Activated CD4-positive, alpha-beta T cell treated with anti-CD3 and anti-CD28 coated beads, Interleukin-10, Interleukin-2, amounts not matched to agents 100 ng/mL and 50 ng/mL, durations not matched to agents 16 hours and 8 hours (primary cell): ENCODE measurements around the gene LPCAT1.

Experiments
- DNase-seq: peaks from one replicate; pipeline ENCODE4 v3.0.0-alpha.2; 2020

The LPCAT1 gene

DNA sequence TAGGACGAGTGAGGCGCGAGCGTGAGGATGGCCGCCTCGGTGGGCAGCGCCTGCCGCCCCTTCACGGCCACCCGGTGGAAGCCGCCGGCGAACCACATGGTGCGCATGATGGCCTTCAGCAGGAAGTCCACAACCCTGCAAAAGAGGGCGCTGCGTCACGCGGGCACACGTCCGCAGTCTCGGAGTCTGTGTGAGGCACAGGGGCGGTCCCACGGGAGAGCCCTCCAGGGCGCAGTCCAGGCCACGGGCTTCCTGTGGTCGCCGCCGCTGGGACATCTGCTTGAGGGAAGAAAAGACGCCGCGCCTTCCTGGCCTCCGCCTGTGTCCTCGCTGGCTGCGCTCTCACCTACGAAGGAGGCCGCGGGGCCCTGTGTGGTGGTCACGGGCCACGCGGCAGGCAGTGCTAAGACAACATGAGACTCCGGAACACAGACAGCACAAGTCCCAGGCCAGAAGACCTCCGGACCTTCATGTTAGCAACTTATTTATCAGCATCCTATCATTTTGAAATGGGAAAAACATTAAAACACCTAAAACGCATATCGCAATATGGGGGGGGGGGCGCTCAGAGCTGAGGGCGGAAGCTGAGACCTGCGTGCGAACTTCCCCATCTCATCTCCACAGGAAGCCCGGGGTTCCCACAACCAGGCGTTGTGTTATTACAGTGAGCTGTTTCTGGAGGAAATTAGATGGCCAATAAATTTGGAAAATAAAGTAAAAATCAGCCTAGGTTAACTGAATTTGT lies 28.8 kb downstream of the LPCAT1 start:
- DNase-seq: peak; percentile 29

- no peak for DNase-seq
Observed at GRCh38 chr5:1493941-1494340, 29.8 kb downstream of the LPCAT1 start.

DNA sequence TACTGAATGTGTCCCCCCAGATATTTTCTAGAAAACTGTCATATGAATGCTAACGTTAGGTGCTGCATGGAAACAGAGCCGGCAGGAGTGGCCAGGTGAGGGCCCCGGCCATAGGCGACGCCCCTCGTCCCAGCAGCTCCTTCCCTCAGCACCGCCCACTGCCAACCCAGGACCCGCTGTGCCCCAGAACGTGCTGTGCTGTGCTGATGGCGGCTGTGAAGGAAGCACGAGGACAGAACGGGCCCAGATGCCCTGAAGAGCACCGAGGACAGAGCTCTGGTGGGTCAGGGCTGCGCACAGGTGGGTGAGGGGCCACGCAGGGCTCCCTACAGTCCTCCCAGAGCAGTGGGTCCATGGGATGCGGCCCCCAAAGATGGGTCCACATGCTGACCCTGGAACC lies 30.3 kb downstream of the LPCAT1 start:
- DNase-seq: no peak

DNA sequence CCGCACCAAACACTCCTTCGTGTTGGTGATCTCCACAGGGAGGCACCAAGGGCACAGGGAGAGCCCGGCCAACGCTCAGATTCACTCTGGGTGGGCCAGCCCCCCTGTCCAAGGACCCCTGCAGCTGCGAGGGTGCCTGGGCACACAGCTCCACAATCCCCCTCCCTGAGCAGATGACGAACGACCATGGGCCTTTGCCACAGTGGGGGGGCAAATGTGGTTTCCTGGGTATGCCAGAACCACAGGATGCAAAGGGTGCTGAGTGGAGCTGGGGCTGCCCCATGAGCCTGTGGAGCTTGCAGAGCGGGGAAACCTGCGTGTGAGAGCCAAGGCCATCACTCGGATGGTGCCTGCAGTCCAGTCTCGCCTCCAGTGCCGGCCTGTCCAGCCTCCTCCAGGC lies 31.0 kb downstream of the LPCAT1 start:
- peak; percentile 25 for DNase-seq

- DNase-seq: no peak
Observed at GRCh38 chr5:1490376-1490775, 33.4 kb downstream of the LPCAT1 start.

GRCh38 chr5:1489754-1490153 lies 34.0 kb downstream of the LPCAT1 start:
- no peak for DNase-seq

- DNase-seq: peak; percentile 87
Observed at GRCh38 chr5:1488882-1489680, 34.7 kb downstream of the LPCAT1 start.

DNA sequence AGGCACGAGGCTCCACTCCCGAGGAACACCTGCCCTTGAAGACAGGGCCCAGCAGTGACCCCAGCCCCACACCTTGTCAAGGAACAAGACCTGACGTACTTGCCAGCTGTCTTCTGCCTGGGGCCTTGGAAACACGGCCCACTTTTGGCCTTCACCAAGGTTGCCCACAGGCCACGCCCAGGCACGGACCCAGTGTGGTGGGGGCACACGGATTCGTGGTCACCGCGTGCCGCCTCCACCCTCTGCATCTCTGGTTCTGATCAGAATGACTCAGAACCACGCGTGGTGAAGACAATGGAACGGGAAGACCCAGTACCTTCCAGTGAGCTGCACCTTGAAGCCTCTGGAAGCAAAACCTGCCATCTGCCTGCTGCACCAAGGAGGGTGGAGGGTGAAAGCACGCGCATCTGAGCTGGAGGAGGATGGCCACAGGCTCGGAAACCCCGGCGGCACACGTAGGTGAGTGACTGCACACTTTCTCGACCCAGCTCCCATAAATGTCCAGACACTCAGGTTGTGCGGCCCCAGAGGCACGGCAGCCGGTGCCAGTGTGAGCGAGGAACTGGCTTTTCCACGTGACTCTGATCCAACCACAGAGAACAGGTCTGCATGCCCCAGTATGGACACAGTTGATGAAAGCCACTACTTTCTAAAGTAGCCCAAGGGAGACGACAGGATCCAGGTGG lies 36.5 kb downstream of the LPCAT1 start:
- no peak for DNase-seq

DNA sequence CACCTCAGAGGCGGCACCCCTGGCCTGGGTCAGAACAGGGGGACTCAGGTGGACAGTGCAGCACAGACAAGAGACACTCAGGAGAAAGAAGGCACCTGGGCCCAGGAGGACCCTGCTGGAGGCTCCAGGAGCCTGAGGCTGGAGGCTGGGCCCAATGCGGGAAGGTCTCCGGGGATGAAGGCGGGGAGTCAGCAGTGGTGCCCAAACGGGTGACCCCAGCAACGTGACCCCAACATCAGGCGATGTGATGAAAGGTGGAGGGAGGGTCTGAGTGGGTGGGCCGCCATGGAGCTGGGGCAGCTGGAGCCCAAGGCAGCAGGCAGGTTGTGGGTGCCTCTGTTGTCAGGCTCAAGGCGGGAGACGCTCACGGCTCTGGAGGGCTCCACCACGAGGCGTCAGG lies 37.5 kb downstream of the LPCAT1 start:
- DNase-seq: no peak

DNA sequence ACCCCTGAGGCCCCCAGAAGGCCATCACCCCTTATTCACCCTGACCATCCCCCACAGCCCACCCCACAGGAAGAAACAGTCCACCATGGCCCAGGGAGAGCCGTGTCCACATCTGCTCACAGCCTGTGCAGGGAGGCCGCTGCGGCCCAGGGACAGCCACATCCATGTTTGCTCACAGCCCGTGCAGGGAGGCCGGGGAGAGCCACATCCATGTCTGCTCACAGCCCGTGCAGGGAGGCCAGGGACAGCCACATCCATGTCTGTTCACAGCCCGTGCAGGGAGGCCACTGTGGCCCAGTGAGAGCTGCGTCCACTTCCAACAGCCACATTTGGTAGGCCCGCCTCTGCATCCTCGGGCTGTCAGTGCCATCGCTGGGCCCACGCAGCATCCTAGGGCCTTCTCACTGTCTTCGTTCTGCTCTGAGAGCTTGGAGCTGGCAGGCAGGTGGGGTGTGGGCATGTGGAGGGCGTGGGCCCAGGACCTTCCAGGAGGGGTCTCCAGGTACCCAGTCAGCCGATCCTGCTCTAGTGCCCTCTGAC lies 38.1 kb downstream of the LPCAT1 start:
- no peak for DNase-seq

DNA sequence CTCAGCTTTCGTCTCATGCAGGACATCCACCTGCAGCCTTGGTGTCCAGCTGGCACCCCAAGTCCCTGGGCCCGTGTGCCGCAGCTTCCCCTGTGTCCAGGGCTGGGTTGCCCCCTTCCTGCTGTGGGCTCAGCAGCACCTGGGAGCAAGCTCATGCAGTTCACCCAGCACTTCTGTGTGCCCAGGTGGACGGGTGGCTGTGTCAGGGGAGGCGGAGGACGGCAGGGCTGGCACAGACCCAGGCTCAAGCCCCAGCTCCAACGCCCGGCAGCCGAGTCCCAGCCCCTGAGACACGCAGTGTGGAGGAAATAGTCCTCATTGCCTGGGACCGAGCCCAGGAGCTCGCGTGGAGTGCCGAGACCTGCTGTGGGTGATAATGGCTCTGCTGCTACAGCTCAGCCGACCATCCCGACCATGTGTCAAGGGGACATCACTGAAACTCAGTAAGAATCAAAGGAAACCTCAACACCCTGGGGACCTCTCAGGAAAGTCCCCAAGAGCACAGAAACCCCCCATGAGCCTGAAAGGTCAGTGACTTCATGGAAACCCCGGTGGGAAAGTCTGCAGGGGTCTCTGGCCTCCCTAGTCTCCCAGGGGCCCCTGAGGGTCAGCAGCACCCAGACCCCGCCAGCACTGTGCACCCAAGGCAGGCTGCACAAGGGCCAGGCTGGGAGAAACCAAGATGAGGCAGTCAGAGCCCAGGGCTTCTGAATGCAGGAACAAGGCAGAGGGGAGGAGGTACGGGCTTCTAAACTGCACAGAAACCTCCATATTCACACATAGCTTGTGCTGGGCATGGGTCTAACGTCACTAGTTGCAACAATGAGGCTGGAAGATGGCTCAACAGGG lies 38.8 kb downstream of the LPCAT1 start:
- DNase-seq: no peak

DNA sequence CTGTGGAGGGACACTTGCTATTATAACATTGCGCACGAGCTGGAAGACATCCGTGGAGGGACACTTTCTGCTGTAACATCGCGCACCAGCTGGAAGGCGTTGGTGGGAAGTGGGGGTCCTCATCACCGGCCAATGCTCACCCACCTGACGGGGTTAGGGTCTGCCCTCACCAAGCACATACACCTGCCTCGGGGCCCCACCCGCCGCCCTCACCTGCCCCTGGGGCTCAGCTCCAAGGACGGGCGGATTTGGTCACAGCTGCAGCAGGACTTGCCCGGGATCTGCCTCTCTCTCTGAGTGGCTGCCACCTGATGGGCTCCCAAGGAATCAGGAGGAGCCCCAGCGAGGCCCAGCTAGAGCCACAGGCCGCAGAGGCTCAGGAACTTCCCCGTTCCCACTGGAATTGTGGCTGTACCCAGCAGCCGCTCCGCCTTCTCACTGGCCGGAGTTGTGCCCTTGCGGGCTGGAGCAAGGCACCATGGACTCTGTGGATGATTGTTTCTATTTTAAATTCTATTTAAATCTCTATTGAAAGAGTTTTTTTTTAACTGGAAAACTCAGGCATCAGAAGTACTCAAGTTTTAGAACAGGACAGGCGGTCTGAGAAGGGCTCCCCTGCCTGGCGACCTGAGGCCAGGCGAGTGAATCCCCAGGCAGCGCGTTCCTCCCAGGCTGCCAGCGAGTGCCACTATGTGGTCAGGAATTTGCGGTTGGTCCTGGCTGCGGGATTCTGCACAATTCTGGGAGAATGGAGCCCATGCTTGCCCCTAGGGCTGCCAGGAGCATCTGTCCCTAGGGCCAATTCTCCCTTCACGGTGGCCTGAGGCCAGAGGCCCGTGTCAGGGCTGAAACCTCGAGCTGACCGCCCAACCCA lies 39.7 kb downstream of the LPCAT1 start:
- no peak for DNase-seq

DNA sequence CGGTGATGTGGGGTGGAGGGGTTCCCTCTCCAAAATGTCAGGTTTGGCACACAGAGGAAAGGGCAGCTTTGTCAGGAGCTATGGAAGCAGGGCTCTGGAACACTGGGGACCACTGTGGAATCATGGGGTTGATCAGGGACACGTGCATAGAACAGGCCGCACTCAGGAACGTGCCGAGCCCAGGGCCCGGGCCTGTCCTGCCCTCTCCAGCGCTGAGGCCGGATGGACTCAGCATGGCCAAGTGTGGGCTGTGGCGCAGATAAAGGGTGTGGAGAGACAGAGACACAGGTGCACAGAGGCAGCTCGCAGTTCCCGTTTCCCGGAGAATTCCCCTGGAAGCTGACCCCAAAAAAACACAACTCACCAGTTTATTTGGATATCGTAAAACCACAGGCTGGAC lies 40.7 kb downstream of the LPCAT1 start:
- DNase-seq: no peak

- no peak for DNase-seq
Observed at GRCh38 chr5:1481959-1482331, 41.8 kb downstream of the LPCAT1 start.

GRCh38 chr5:1481266-1481958 lies 42.3 kb downstream of the LPCAT1 start:
- no peak for DNase-seq

DNA sequence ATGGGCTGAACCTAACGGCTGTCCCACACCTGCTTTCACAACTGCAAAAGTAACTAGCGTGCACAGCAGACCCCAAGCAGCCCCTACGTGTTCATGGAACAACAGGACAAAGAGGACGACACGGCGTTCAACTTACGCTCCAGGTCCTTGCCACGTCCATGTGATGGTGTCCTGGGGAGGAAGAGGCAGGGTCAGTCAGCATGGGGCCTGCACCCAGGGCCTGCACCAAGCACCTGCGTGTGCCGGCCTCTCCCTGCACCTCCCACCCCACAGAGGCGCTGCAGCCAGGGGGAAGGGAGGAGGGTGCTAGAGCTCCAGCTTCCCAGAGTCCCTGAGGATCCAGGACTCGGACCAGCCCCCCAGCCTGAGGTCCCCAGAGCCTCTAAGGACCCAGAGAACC lies 43.0 kb downstream of the LPCAT1 start:
- no peak for DNase-seq

GRCh38 chr5:1480217-1480616 lies 43.5 kb downstream of the LPCAT1 start:
- no peak for DNase-seq

- peak; percentile 47 for DNase-seq
Observed at GRCh38 chr5:1479581-1480188, 44.1 kb downstream of the LPCAT1 start.

GRCh38 chr5:1479066-1479465 lies 44.7 kb downstream of the LPCAT1 start:
- no peak for DNase-seq

GRCh38 chr5:1478271-1479035 lies 45.3 kb downstream of the LPCAT1 start:
- no peak for DNase-seq
